ENCODE measurements around the gene CAPZB.

DNA sequence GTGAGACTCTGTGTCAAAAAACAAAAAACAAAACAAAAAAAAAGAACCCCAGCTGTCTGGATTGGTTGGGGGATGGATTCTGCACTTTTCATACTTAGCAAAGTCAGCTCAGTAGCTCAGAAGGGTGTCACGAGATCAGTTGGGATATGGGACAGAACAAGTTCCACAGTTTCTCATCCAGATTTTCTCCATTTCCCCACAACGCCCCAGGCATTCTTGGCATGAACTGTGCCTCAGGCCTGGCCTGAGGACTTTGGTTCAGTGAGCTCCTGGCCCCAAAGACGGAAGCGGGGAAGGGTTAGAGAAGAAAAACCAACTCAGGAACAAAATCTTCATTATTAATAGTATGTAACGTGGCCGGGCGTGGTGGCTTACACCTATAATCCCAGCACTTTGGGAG is 175.3 kb downstream of the CAPZB start:
- TF ChIP-seq POLR2A (IDR thresholded peaks at IDR 0.05; ENCODE audit: low read depth, low read length) (no peak), JUN (IDR thresholded peaks at IDR 0.05; ENCODE audit: borderline replicate concordance, insufficient read depth, insufficient read length, low read depth) (no peak), EZH2 (IDR thresholded peaks at IDR 0.05; ENCODE audit: borderline replicate concordance, low read depth, low read length, severe bottlenecking) (no peak), POLR2AphosphoS5 (IDR thresholded peaks at IDR 0.05; ENCODE audit: insufficient read depth, low read depth, low read length) (no peak), GATA2 (IDR thresholded peaks at IDR 0.05; ENCODE audit: insufficient read depth, insufficient read length, low read depth, low read length) (no peak)
- TF ChIP-seq, protein P1, sequence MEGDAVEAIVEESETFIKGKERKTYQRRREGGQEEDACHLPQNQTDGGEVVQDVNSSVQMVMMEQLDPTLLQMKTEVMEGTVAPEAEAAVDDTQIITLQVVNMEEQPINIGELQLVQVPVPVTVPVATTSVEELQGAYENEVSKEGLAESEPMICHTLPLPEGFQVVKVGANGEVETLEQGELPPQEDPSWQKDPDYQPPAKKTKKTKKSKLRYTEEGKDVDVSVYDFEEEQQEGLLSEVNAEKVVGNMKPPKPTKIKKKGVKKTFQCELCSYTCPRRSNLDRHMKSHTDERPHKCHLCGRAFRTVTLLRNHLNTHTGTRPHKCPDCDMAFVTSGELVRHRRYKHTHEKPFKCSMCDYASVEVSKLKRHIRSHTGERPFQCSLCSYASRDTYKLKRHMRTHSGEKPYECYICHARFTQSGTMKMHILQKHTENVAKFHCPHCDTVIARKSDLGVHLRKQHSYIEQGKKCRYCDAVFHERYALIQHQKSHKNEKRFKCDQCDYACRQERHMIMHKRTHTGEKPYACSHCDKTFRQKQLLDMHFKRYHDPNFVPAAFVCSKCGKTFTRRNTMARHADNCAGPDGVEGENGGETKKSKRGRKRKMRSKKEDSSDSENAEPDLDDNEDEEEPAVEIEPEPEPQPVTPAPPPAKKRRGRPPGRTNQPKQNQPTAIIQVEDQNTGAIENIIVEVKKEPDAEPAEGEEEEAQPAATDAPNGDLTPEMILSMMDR (IDR thresholded peaks at IDR 0.05; ENCODE audit: extremely low read depth in 1 of 2, insufficient read depth in 1 of 2, low read depth in 1 of 2, low read length in 2 of 2), result no peak
- TF ChIP-seq, protein P2, sequence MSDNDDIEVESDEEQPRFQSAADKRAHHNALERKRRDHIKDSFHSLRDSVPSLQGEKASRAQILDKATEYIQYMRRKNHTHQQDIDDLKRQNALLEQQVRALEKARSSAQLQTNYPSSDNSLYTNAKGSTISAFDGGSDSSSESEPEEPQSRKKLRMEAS (IDR thresholded peaks at IDR 0.05; ENCODE audit: insufficient read depth, insufficient read length), result no peak
